ENCODE measurements around the gene WDR33.

WDR33 gene

DNA sequence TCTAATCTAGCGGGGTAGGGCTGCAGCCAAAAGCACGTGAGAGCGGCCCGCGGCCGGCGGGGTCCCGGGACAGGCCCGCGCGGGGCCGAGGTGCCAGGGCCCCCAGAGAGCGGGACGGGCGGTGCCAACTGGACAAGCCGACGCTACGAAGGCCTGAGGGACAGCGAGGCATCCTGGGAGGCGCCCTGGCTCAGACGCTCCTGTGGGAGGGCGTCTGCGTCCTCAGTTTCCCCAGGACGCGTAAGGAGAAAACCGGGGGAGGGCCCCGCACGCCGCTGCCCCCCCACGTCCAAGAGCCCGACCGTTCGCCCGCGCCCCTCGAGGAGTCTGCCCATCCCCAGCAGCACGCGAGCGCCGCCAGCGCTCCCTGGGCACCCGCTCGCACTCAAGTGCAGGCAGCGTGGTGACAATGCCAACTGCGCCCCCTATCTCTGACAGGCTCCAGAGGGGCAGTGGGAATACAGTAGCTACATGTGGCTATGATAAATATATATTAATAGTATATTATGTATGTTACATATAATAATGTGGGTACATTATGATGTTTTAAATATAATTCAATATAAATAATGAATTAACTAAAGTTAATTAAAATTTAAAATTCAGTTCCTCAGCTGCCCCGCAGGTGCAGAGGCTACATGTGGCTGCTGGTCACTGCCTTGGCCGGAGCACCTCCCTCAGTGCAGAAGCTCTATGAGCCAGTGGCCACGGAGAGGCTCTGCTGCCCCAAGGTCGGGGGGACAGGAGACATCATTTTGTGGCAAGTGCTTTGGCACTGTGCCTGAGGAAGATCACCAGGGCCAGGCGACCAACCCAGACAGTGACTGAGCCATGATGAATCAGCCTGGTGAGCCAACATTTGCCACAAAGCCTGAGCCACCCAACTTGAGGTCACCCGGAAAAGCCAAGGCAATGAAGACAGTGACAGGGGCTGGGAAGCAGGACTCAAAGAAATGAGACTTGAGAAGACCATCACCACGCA lies 115.2 kb downstream of the WDR33 start:
- H3K4me3 ChIP-seq (ENCODE audit: low read depth, low read length): peak overlapping the region; percentile 41
- peak; percentile 54 for TF ChIP-seq CTCF (conservative IDR thresholded peaks at IDR 0.05; ENCODE audit: low read depth, low read length)
- DNase-seq (ENCODE audit: low read depth): peak; percentile 50

- no peak for TF ChIP-seq CTCF (conservative IDR thresholded peaks at IDR 0.05; ENCODE audit: low read depth, low read length)
- DNase-seq (ENCODE audit: low read depth): no peak
- H3K4me3 ChIP-seq (ENCODE audit: low read depth, low read length): no peak overlapping the region
These were observed 116.0 kb downstream of the WDR33 start for GRCh38 chr2:127694986-127695385.

GRCh38 chr2:127690696-127691095 lies 120.3 kb downstream of the WDR33 start:
- no peak overlapping the region for H3K4me3 ChIP-seq (ENCODE audit: low read depth, low read length)
- no peak for TF ChIP-seq CTCF (conservative IDR thresholded peaks at IDR 0.05; ENCODE audit: low read depth, low read length)

DNA sequence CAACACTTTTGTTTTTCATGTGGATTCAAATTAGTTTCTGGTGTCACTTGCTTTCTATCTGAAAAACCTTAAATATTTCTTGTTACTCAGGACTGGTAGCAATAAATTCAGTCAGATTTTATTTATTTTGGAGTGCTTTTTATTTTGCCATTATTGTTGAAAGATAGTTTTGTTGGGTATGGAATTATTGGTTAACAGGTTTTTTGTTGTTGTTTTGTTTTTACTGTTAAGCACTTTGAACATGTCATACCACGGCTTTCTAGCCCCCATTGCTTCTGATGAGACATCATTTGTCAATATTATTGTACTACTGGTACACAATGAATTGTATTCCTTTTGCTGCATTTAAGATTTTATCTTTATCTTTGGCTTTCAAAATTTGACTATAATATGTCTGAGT lies 122.6 kb downstream of the WDR33 start:
- H3K4me3 ChIP-seq (ENCODE audit: low read depth, low read length): no peak overlapping the region
- no peak for TF ChIP-seq CTCF (conservative IDR thresholded peaks at IDR 0.05; ENCODE audit: low read depth, low read length)

More at GRCh38 chr2:127690696-127691095, 120.3 kb downstream of the WDR33 start:
- no peak for DNase-seq (ENCODE audit: low read depth)

GRCh38 chr2:127685410-127686080 lies 125.4 kb downstream of the WDR33 start:
- no peak for DNase-seq (ENCODE audit: low read depth)
- no peak for TF ChIP-seq CTCF (conservative IDR thresholded peaks at IDR 0.05; ENCODE audit: low read depth, low read length)
- no peak overlapping the region for H3K4me3 ChIP-seq (ENCODE audit: low read depth, low read length)

More for the DNA sequence above, 122.6 kb downstream of the WDR33 start:
- no peak for DNase-seq (ENCODE audit: low read depth)

DNA sequence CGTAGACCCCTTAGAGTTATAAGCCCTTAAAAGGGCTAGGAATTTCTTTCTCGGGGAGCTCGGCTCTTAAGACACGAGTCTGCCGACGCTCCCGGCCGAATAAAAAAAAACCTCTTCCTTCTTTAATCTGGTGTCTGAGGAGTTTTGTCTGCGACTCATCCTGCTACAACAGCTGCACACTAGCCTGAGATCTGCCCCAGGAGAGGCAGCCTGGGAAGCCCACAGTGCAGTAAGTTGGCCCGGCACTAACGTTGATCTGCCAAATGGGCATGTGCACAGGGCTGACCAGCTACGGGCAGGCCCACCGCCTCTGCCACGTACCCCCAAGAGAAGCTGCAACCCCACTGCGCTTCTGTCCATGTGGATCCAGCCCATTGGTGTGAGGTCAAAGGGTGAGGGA lies 127.2 kb downstream of the WDR33 start:
- TF ChIP-seq CTCF (conservative IDR thresholded peaks at IDR 0.05; ENCODE audit: low read depth, low read length): no peak
- H3K4me3 ChIP-seq (ENCODE audit: low read depth, low read length): no peak overlapping the region
- DNase-seq (ENCODE audit: low read depth): peak; percentile 30

All from choroid plexus epithelial cell (primary cell).